ENCODE data around the gene SLX4IP. TPM values are rescaled to one million over a fixed set of nuclear protein-coding genes. Genes with fewer than 3 reads are reported as not detected.

SLX4IP gene
- total and polyA plus RNA-seq, 2 of the 13 experiments (the other 11 are each of a cell fraction or from before 2014, with no cell fraction given), result 3.6 to 7.3 TPM

DNA sequence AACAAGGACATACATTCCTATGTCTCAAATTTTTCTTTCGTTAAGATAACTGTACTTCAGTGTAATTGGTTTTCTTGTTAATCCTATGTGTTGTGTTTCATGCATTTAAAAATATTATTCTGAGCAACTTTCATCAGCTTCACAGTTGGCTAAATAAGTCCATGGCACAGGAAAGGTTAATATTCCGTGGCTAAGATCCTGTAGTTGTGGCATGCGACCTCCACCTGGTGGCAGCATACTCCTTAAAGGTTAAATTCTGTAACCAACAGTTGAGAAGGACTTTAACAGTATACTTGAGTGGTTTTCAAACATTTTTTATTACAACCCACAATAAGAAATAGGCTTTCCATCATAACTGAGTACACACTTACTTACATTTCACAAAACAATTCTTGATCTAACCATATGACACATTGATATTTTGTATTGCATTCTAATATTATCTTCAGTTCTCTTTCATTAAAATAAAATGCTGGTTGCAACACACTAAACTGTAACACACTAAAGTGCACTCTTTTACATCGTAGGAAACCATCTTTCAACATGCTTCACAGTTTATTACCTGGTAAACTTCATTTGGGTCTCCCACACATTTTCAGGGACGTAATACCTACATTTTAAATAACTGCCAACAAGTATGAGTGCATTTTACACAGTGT lies 118.3 kb downstream of the SLX4IP start (continued):
- TF ChIP-seq ZNF850 (CRISPR knock-in tag; conservative IDR thresholded peaks at IDR 0.05), result no peak
- TF ChIP-seq SRF (IDR thresholded peaks at IDR 0.05; ENCODE audit: low read depth, low read length), result no peak
- TF ChIP-seq SP140L (CRISPR knock-in tag; IDR thresholded peaks at IDR 0.05; ENCODE audit: borderline replicate concordance), result no peak
- no peak for TF ChIP-seq SSRP1 (CRISPR knock-in tag; IDR thresholded peaks at IDR 0.05)
- peak; percentile 9; the same call in 1 of the 2 replicates for TF ChIP-seq BCL6 (CRISPR knock-in tag; IDR thresholded peaks at IDR 0.05)
- TF ChIP-seq, protein P1, sequence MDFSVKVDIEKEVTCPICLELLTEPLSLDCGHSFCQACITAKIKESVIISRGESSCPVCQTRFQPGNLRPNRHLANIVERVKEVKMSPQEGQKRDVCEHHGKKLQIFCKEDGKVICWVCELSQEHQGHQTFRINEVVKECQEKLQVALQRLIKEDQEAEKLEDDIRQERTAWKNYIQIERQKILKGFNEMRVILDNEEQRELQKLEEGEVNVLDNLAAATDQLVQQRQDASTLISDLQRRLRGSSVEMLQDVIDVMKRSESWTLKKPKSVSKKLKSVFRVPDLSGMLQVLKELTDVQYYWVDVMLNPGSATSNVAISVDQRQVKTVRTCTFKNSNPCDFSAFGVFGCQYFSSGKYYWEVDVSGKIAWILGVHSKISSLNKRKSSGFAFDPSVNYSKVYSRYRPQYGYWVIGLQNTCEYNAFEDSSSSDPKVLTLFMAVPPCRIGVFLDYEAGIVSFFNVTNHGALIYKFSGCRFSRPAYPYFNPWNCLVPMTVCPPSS (IDR thresholded peaks at IDR 0.05), result no peak
- TF ChIP-seq, protein P2, sequence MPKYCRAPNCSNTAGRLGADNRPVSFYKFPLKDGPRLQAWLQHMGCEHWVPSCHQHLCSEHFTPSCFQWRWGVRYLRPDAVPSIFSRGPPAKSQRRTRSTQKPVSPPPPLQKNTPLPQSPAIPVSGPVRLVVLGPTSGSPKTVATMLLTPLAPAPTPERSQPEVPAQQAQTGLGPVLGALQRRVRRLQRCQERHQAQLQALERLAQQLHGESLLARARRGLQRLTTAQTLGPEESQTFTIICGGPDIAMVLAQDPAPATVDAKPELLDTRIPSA (CRISPR knock-in tag; IDR thresholded peaks at IDR 0.05; ENCODE audit: borderline replicate concordance), result no peak
- TF ChIP-seq PHB2 (IDR thresholded peaks at IDR 0.05; ENCODE audit: partially characterized antibody), result no peak
- TF ChIP-seq, protein P3, sequence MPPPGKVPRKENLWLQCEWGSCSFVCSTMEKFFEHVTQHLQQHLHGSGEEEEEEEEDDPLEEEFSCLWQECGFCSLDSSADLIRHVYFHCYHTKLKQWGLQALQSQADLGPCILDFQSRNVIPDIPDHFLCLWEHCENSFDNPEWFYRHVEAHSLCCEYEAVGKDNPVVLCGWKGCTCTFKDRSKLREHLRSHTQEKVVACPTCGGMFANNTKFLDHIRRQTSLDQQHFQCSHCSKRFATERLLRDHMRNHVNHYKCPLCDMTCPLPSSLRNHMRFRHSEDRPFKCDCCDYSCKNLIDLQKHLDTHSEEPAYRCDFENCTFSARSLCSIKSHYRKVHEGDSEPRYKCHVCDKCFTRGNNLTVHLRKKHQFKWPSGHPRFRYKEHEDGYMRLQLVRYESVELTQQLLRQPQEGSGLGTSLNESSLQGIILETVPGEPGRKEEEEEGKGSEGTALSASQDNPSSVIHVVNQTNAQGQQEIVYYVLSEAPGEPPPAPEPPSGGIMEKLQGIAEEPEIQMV (CRISPR knock-in tag; IDR thresholded peaks at IDR 0.05; ENCODE audit: low read depth), result no peak
- TF ChIP-seq ZMYM3 (CRISPR knock-in tag; IDR thresholded peaks at IDR 0.05), result no peak
- peak; percentile 69; the same call in 1 of the 2 replicates for TF ChIP-seq TGIF2 (CRISPR knock-in tag; IDR thresholded peaks at IDR 0.05)
- TF ChIP-seq MBD4 (IDR thresholded peaks at IDR 0.05; ENCODE audit: borderline replicate concordance, low read length), result no peak
- TF ChIP-seq ZNF343 (CRISPR knock-in tag; IDR thresholded peaks at IDR 0.05), result no peak
- TF ChIP-seq ZNF619 (CRISPR knock-in tag; IDR thresholded peaks at IDR 0.05), result no peak
- TF ChIP-seq PHF8 (CRISPR knock-in tag; IDR thresholded peaks at IDR 0.05), result no peak
- TF ChIP-seq ZNF124 (CRISPR knock-in tag; IDR thresholded peaks at IDR 0.05), result no peak
- TF ChIP-seq, protein P4, sequence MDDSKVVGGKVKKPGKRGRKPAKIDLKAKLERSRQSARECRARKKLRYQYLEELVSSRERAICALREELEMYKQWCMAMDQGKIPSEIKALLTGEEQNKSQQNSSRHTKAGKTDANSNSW (CRISPR knock-in tag; IDR thresholded peaks at IDR 0.05; ENCODE audit: borderline replicate concordance), result no peak
- TF ChIP-seq, protein P5, sequence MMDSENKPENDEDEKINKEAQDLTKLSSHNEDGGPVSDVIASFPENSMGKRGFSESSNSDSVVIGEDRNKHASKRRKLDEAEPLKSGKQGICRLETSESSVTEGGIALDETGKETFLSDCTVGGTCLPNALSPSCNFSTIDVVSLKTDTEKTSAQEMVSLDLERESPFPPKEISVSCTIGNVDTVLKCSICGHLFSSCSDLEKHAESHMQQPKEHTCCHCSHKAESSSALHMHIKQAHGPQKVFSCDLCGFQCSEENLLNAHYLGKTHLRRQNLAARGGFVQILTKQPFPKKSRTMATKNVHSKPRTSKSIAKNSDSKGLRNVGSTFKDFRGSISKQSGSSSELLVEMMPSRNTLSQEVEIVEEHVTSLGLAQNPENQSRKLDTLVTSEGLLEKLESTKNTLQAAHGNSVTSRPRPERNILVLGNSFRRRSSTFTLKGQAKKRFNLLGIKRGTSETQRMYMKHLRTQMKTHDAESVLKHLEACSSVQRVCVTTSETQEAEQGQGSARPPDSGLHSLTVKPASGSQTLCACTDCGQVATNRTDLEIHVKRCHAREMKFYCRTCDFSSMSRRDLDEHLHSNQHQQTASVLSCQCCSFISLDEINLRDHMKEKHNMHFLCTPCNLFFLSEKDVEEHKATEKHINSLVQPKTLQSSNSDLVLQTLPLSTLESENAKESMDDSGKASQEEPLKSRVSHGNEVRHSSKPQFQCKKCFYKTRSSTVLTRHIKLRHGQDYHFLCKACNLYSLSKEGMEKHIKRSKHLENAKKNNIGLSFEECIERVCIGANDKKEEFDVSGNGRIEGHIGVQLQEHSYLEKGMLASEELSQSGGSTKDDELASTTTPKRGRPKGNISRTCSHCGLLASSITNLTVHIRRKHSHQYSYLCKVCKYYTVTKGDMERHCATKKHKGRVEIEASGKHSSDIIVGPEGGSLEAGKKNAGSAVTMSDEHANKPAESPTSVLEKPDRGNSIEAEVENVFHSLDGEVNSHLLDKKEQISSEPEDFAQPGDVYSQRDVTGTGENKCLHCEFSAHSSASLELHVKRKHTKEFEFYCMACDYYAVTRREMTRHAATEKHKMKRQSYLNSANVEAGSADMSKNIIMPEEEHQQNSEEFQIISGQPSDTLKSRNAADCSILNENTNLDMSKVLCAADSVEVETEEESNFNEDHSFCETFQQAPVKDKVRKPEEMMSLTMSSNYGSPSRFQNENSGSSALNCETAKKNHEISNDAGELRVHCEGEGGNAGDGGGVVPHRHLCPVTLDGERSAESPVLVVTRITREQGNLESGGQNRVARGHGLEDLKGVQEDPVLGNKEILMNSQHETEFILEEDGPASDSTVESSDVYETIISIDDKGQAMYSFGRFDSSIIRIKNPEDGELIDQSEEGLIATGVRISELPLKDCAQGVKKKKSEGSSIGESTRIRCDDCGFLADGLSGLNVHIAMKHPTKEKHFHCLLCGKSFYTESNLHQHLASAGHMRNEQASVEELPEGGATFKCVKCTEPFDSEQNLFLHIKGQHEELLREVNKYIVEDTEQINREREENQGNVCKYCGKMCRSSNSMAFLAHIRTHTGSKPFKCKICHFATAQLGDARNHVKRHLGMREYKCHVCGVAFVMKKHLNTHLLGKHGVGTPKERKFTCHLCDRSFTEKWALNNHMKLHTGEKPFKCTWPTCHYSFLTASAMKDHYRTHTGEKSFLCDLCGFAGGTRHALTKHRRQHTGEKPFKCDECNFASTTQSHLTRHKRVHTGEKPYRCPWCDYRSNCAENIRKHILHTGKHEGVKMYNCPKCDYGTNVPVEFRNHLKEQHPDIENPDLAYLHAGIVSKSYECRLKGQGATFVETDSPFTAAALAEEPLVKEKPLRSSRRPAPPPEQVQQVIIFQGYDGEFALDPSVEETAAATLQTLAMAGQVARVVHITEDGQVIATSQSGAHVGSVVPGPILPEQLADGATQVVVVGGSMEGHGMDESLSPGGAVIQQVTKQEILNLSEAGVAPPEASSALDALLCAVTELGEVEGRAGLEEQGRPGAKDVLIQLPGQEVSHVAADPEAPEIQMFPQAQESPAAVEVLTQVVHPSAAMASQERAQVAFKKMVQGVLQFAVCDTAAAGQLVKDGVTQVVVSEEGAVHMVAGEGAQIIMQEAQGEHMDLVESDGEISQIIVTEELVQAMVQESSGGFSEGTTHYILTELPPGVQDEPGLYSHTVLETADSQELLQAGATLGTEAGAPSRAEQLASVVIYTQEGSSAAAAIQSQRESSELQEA (CRISPR knock-in tag; IDR thresholded peaks at IDR 0.05; ENCODE audit: not compliant biosample characterization), result no peak
- no peak for TF ChIP-seq ZNF20 (CRISPR knock-in tag; IDR thresholded peaks at IDR 0.05)
